ENCODE measurements around the gene C1orf174.

Gene C1orf174

GRCh38 chr1:3886106-3886670 is 13.9 kb downstream of the C1orf174 start:
- Histone ChIP-seq H3K36me3 (replicated peaks; ENCODE audit: insufficient read depth, low read length) (no peaks in the 10 kb centered on the region; the same call in 1 of the 2 replicates), H3K9me2 (replicated peaks; ENCODE audit: insufficient read depth, low read length) (no peaks in the 10 kb centered on the region), H3K4me3 (ENCODE audit: low read length) (no peak overlapping the region), H3K27me3 (replicated peaks; ENCODE audit: insufficient read depth, low read length) (no peaks in the 10 kb centered on the region), H3K79me2 (ENCODE audit: low read length) (no peaks in the 10 kb centered on the region), H3K9ac (ENCODE audit: low read length) (no peak overlapping the region), H4K20me1 (ENCODE audit: insufficient read depth, low read length) (no peaks in the 10 kb centered on the region), H2AFZ (ENCODE audit: low read length) (no peak overlapping the region), H3F3A (ENCODE audit: insufficient read depth, low read length) (no peaks in the 10 kb centered on the region), H3K27ac (ENCODE audit: low read length) (no peak overlapping the region), H3K4me2 (ENCODE audit: low read depth, low read length) (no peak overlapping the region), H3K4me1 (ENCODE audit: low read length) (no peaks in the 10 kb centered on the region), H3K9me3 (replicated peaks; ENCODE audit: insufficient read depth, low read length) (no peaks in the 10 kb centered on the region)
- no peak for TF ChIP-seq EZH2phosphoT487 (IDR thresholded peaks at IDR 0.05; ENCODE audit: low read length)
- no peak for TF ChIP-seq CTCF (IDR thresholded peaks at IDR 0.05; ENCODE audit: low read length)
- TF ChIP-seq EZH2 (optimal IDR thresholded peaks at IDR 0.05; ENCODE audit: low read depth, low read length) = no peak
- DNase-seq = no peak

GRCh38 chr1:3885611-3886010 is 14.5 kb downstream of the C1orf174 start:
- no peaks in the 10 kb centered on the region for H3K9me2 ChIP-seq (replicated peaks; ENCODE audit: insufficient read depth, low read length)
- no peak overlapping the region for H3K27ac ChIP-seq (ENCODE audit: low read length)
- H3K4me2 ChIP-seq (ENCODE audit: low read depth, low read length) = no peak overlapping the region
- no peaks in the 10 kb centered on the region for H3K79me2 ChIP-seq (ENCODE audit: low read length)
- no peak overlapping the region for H2AFZ ChIP-seq (ENCODE audit: low read length)
- H3K4me1 ChIP-seq (ENCODE audit: low read length) = no peaks in the 10 kb centered on the region
- no peaks in the 10 kb centered on the region for H3K9me3 ChIP-seq (replicated peaks; ENCODE audit: insufficient read depth, low read length)
- H3K9ac ChIP-seq (ENCODE audit: low read length) = no peak overlapping the region
- DNase-seq = no peak
- no peaks in the 10 kb centered on the region for H3K27me3 ChIP-seq (replicated peaks; ENCODE audit: insufficient read depth, low read length)
- H3K4me3 ChIP-seq (ENCODE audit: low read length) = no peak overlapping the region
- H3F3A ChIP-seq (ENCODE audit: insufficient read depth, low read length) = no peaks in the 10 kb centered on the region
- no peaks in the 10 kb centered on the region; the same call in 1 of the 2 replicates for H3K36me3 ChIP-seq (replicated peaks; ENCODE audit: insufficient read depth, low read length)
- H4K20me1 ChIP-seq (ENCODE audit: insufficient read depth, low read length) = no peaks in the 10 kb centered on the region
- TF ChIP-seq CTCF (IDR thresholded peaks at IDR 0.05; ENCODE audit: low read length) (no peak), EZH2 (optimal IDR thresholded peaks at IDR 0.05; ENCODE audit: low read depth, low read length) (no peak), EZH2phosphoT487 (IDR thresholded peaks at IDR 0.05; ENCODE audit: low read length) (no peak)

GRCh38 chr1:3884966-3885365 is 15.1 kb downstream of the C1orf174 start:
- Histone ChIP-seq H3K79me2 (ENCODE audit: low read length) (no peaks in the 10 kb centered on the region), H3K36me3 (replicated peaks; ENCODE audit: insufficient read depth, low read length) (no peaks in the 10 kb centered on the region), H4K20me1 (ENCODE audit: insufficient read depth, low read length) (no peaks in the 10 kb centered on the region), H3F3A (ENCODE audit: insufficient read depth, low read length) (no peaks in the 10 kb centered on the region), H3K27me3 (replicated peaks; ENCODE audit: insufficient read depth, low read length) (no peaks in the 10 kb centered on the region), H3K4me3 (ENCODE audit: low read length) (no peak overlapping the region), H3K4me2 (ENCODE audit: low read depth, low read length) (no peak overlapping the region), H2AFZ (ENCODE audit: low read length) (no peak overlapping the region), H3K9ac (ENCODE audit: low read length) (no peak overlapping the region), H3K9me2 (replicated peaks; ENCODE audit: insufficient read depth, low read length) (no peaks in the 10 kb centered on the region), H3K9me3 (replicated peaks; ENCODE audit: insufficient read depth, low read length) (no peaks in the 10 kb centered on the region), H3K4me1 (ENCODE audit: low read length) (no peaks in the 10 kb centered on the region), H3K27ac (ENCODE audit: low read length) (no peak overlapping the region)
- TF ChIP-seq EZH2phosphoT487 (IDR thresholded peaks at IDR 0.05; ENCODE audit: low read length) (no peak), CTCF (IDR thresholded peaks at IDR 0.05; ENCODE audit: low read length) (no peak)
- DNase-seq = no peak

Data from MM.1S (cell line).